HuH-7.5 (cell line): Measurements from ENCODE around the gene NLRC5.
"Not testable (repeated sequence)": the region's sequence is repeated elsewhere in the genome, so short reads cannot be mapped to it uniquely, and the experiment has no call there.

Experiments
- DNase-seq: peaks from one replicate; pipeline ENCODE4 v3.0.0; 2011; ENCODE audit warnings: low spot score

The NLRC5 gene

DNA sequence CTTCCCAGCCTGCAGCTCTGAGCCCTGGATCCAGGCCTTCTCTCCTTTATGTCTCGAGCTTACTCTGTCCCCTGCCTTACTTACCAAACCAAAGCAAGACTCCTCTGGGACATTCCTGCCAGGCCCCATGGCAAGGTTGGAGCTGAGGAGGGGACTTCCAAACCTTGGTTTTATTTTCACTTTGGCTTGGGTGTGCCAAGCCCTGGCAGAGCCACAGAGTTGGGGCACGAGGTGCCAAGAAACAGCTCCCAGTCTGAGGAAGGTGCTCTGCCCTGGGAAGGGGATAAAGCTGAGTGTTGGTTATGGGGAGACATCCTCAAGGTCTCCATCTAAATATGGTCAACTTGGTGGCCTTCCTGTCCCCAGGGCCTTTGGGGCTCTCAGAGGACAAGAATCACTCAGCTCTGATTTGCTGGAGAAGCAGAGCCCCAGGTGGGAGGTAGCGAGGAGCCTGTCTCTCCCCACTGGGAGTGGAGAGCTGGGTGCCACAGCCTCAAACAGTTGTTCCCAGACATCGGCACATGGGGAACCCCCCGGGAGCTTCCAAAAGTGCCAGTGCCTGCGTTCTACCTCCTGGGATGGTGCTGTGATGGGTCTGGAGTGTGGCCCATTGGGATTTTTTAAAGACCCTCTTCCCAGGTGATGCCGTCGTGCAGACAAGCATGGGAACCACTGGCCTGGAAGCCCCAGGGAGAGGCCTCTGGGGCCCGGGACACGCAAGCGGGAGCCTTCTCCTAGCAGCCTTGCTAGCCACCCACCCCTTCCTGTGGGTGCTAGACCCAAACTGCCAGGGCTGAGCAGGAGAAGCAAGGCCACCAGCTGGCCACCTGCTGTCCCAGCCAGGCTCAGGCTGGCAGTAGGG, 10.3 kb downstream of the NLRC5 start:
- no peak for DNase-seq

DNA sequence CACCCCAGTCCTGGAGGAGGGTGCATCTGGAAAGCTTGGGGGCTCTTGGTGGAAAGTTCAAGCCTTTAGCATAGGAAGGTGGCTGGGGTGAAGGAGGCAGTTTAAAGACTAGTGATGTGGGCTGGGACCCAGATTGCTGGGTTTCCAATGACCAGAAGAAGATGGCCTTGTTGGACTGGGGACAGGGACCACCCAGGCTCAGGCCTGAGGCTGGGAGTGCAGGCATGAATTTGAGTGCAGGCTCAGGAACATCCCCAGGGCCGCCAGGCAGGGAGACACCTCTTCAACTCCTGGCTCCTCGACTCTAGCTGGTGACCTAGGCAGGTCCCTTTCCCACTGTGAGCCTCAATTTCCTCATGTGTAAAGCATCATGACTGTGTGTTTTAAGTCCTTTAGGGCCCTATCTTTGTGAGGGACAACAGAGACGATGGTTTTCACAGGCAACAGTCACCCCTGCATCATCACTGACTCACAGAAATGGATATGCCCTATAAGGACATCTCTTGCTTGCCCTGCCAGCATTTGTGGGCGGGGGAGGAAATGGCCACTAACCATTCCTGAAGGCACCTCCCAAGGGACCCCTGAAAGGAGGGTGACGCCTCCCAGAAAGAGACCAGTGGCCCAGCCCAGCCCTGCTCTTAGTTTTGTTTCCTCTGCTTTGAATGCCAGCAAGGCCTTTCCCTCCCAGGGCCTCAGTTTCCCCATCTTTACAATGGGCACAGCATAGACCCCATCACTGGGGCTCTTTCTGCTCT, 11.1 kb downstream of the NLRC5 start:
- no peak for DNase-seq

DNA sequence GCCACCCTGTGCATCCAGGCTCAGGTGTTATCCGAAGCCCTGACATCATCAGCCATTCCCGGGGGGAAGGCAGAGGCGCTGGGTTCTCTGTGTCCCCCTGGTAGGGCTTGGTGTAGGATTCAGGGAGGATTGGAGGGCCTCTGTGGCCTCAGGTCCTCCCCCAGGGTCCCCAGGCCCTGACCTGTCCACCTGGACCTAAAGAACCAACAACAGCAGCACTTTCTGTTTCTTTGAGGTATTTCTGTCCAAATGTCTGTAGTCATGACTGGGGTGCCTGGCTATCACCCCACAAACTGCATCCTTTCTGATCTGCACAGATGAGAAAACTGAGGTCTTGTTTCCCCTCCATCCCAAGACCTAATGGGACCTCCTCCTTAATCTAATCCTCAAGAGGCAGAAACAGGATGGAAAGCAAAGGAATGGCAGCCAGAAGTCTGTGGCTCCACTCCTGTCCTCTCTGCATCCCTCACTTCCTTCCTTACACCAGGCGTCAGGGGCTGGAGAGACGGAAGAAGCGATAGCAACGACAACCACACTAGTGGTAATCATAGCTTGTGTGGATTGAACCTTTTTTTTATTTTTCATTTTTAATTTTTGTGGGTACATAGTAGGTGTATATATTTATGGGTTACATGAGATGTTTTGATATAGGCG, 11.8 kb downstream of the NLRC5 start:
- DNase-seq: no peak

DNA sequence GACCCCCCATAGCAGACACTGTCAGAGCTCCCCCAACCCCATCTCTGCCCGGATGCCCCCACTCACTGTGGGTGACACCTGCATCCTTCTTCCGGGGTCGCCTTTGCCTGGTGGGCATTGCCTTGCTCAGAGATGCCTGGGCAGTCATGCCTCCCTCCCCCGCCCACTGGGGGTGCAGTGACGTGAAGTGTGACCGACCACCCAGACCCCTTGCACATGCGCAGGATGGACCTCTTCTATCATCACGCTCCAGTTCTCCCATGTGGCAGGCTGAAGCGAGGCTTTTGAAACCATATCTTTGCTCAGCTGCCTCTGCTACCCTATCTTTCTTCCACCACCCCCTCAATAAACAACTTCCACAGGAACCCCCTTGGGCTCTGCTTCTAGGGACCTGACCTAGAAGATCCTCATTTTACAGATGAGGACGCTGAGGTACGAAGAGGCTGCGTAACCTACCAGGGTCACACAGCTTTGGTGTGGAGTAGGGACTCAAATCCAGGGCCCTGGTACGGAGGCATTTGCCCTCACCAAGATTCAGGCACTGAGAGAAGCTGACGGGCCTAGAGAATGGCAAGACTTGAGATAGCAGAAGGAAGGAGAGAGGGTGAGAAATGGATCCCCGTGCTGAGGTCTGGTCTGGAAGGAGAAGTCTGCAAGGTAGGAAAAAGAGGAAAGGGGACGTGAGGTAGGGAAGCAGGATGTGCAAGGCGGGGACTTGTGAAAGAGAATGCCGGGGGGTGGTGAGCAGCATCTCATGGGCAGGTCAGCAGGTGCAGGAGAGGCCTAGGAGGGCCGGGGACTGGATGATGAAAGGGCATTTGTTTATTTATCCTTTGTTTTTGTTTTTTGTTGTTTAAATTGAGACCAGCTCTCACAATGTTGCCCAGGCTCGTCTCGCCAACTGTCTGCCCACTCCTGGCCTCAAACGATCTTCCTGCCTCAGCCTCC, 14.4 kb downstream of the NLRC5 start:
- DNase-seq: no peak

DNA sequence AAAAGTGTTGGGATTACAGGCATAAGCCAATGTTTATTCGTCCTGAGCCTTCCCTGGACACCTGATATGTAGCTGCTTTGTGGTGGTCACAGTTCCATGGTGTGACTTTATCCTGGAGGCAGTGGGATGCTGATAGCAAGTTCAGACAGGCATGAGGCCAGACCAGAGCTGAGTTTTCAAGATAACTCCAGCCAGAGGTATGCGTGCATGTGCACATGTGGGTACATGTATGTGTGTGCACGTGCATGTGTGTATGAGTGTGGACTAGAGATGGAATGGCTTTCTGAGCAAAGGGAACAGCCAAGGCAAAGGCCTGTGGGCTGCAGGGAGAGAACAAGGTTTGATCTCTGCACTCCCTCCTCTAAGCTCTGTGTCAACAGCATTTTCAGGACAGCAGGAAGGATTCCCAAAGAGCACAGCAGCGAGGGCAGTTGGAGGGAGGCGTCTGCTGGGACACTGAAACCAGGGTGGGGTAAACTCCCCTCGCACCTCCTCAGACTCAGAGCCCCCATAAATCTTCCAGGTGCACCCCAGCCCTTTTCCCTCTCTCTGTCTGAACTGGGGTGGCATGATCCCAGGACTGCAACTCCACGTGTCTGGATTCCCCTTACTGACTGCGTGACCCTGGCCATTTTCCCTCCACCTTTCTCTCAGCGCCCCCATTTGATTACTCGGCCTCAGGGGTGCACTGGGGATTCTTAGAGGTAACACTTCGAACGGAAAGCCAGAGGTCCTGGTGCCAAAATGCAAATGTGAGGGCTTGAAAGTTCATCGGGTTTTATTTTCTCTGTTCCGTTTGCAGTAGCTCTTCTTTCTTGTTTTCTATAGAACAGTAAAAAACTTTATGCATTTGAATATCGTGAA, 15.3 kb downstream of the NLRC5 start:
- DNase-seq: no peak

DNA sequence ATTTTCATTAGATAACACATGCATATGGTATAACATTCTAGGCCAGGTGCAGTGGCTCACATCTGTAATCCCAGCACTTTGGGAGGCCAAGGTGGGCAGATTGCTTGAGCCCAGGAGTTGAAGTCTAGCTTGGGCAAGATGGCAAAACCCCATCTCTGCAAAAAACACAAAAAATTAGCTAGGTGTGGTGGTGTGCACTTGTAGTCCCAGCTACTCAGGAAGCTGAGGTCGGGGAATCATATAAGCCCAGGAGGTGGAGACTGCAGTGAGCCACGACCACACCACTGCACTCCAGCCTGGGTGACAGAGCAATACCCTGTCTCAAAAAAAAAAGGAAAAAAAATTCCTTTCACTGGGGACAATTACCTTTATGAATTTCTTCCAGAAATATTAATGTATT, 16.2 kb downstream of the NLRC5 start:
- not testable (repeated sequence) for DNase-seq

DNA sequence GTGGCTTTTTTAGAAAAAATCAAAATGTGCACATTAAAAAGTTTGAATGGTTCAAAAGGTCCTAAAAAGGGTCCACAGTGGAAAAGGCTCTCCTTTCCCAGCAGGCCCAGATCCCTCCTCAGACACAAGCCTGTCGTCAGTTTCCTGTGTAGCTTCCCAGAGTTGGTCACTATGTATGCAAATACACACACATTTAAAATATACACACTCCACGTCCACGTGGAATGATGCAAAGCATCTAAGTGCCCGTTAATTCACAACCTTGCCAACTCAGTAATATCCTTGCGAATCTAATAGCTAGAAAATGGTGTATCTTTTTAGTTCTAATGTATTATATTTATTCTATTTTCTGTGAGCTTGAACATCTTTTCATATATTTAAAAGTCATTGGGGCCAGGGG, 17.7 kb downstream of the NLRC5 start:
- DNase-seq: no peak

DNA sequence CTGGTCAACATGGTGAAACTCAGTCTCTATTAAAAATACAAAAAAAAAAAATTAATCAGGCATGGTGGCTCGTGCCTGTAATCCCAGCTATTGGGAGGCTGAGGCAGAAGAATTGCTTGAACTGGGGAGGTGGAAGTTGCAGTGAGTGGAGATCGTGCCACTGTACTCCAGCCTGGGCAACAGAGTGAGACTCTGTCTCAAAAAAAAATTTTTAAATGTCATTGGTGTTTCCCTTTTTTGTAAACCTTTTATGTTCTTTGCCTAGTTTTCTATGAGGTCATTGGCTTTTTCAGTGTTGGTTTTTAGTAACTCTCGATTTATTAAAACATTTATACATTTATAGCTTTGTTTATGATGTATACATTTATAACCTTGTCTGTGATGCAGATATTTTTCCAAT, 18.2 kb downstream of the NLRC5 start:
- no peak for DNase-seq

DNA sequence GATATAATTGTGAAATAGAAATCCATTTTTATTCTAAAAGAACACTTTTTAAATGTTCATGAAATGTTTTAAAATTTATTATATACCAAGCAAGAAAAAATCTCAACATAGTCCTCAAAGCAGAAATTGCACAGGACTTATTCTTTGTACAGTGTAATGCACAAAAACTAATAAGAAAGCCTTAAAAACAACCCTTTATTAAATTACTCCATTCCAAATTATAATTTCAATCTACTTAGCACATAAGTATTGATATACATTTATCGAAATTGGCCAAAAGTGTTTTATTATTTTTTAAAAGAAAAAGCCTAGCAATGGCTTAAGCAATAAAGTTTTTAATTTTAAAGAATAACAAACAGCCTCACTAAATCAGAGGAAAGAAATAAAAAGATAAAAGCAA, 19.1 kb downstream of the NLRC5 start:
- no peak for DNase-seq

DNA sequence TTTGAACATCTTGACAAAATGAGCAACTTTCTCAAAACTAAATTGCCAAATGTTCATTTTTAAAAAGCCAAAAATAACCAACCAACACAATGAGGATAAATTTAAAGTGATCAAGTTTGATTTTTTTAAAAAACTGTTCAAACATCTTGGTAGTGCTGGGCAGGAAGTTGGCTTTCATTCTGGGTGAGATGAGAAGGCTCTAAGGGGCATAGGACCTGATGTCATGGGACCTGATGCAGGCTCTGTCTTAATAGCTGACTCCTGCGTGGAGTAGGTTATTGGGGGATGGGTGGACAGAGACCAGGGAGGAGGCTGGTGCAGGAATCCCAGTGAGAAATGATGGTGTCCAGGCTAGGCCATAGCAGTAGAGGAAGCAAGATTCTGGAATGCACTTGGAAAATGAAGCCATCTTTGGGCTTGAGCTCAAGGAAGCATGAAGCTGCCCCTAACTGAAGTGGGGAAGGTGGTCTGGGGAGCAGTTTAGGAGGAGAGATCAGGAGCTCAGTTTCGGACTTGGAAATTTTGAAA, 20.4 kb downstream of the NLRC5 start:
- no peak for DNase-seq

DNA sequence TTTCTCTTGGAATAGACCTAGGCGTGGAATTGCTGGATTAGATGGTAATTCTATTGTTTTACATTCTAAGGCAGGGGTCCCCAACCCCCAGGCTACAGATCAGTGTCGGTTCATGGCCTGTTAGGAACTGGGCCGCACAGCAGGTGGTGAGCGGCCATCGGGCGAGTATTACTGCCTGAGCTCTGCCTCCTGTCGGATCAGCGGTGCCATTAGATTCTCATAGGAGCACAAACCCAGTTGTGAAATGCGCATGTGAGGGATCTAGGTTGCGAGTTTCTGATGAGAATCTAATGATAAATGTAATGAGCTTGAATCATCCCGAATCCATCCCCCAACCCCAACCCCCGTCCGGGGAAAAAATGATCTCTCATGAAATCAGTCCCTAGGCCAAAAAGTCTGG, 23.0 kb downstream of the NLRC5 start:
- no peak for DNase-seq

DNA sequence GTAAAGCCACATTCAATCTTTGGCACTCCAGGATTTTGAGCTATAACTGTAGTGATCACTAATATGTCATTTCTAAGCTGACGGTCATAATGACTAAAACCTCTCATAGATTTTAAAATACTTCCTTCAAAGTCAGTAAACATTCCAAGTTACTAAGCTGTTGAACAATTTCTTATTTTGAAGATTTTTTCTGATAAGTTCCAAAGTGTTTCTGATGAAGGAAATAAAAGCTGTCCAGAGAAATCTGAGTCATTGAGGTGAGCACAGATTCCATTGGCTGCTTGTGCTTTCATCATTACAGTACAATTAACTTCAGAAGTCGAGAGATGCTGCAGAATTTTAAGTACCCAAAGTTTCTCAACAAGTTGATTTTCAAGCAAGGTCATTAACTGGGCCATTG, 23.9 kb downstream of the NLRC5 start:
- no peak for DNase-seq

DNA sequence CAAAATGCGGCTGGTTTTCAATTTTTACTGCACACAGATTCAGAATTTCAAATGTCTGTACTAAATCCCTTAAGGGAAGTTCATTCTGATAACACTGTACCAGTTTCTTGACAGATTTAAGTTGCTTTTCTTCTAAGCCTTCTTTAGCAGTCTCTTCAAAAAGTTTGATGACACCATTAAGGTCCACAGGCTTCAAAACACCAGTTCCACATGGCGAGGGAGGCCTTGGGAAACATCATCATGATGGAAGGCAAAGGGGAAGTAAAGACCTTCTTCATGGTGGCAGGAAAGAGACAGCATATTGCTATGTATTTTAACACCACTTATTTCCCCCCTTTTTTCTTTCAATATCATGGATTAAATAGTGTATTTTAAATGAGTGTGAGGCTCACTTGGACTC, 24.5 kb downstream of the NLRC5 start:
- DNase-seq: no peak

DNA sequence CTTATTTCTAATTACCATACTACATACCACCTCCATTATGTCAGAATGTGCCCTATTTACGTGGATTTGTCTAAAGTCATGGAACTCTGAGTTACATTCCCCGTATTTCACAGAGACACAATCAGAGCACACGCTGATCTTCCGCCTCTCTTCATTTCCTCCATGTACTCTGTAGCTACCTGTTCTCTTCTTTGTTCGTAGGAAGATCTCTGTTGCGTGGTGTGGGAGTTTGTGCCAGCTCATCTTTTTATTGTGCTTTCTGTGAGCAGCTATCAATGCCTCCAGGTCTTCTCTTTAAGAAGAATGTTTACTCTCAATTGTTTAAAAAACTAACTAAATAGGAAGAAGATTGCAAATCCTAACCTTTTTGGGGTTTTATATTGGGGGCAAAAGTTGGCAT, 26.9 kb downstream of the NLRC5 start:
- no peak for DNase-seq

DNA sequence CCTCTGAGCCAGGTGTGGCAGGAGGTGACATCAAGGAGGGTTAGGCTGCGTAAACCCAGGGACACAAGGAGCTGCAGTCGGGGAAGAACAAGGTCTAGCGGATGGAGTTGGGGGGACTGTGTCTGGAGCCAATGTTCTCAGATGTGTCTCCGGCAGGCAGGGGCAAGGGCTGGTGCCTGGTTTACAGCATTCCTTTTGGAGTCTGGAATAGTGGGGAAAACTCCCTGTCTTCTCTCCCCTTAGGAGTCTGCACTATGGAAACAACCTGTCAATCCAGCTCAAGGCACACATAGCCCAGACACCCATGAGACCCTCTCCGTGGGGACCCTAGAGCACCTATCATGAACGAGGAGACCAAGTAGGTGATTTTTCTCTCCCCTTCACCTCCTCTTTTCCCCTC, 27.5 kb downstream of the NLRC5 start:
- DNase-seq: no peak

DNA sequence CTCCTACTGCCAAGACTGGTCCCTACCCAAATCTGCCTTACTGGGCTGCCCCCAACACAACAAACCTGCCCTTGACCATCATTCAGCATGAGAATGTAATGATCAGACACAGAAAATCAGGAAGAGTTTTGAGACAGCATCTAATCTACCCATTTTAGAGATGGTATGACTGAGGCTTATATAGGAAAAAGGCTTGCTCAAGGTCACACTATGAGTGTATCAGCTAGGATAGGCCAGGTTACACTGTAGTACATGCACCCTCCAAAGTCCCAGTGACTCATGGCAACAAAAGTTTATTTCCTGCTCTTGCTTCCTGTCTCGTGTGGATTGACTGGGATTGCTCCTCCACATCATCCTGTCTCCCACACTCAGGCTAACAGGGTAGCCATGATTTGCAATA, 27.9 kb downstream of the NLRC5 start:
- no peak for DNase-seq

DNA sequence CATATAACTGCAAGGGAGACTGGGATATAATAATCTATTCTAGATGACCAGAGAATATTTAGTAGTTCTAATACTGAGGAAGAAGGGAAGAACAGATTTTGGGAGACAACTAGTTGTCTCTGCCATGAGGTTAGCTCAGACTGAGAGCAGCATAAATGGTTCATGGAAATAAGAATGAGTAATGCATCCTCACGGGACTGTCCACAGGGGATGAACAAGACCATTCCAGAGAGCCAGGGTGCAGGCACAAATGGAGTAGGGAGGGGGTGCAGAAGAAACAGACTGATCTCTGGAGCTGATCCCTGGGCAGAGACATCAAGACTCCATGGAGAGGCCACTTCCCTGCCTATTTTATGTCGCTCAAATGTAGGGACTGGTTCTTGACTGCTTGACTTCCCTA, 30.4 kb downstream of the NLRC5 start:
- no peak for DNase-seq

DNA sequence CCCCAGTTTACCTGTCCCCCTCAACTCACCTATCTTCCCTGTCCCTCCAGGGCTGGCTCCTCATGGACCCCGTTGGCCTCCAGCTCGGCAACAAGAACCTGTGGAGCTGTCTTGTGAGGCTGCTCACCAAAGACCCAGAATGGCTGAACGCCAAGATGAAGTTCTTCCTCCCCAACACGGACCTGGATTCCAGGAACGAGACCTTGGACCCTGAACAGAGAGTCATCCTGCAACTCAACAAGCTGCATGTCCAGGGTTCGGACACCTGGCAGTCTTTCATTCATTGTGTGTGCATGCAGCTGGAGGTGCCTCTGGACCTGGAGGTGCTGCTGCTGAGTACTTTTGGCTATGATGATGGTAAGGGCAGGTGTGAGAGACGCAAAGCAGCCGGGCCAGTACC, 31.3 kb downstream of the NLRC5 start:
- DNase-seq: no peak

DNA sequence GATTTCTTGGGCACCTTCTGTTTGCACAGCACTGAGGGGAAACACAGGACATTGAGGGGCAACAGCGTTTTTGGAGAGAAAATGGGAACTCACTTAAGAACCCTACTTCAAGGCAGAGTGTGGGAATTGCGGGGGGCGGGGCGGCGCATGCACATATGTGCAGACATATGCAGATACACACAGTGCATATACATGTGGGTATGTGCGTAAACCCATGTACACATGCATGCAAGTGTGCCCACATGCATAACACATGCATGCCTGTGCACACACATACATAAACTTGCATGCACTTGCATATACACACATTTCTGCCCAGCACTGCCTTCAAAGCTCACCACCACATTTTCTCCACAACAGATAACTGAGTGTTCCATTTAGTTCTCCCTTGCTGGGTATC, 32.4 kb downstream of the NLRC5 start:
- DNase-seq: no peak

DNA sequence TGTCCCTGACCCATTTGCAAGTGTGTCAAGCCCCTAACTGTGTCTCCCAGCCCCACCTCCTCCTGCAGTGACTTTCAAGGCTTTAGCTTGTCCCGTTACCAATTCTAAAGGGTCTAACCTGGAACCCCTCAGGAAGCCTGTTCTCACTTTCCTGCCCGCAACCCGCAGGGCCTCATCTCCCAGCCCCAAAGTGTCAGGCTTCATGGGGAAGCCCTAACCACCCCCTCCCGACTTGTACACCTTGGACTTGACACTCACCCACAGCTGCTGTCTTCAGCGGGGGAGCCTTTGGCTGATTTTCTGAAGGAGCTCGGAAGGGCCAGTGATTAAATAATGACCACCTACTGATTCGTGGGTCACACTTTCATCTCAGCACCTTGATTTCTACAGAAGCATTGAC, 33.1 kb downstream of the NLRC5 start:
- DNase-seq: no peak
